ENCODE results near the gene DCUN1D3.

Gene DCUN1D3

DNA sequence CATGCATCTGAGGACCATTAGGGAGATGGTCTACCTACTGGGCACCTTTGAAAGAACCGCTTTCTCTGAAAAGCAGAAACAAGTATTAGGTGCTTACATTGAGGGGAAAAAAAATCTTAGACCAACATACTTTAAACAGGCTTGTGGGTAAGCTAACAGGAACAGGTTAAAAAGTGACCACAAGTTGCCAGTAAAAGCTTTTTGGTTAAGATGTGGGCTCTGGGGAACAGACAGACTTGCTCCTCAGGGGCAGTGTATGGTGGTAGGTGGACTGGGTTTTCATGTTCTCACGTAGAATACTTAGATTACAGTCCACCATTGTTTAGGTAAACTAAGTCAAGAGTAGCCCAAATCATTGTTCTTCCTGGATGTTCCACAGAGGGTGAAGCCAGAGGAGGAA, 52.6 kb downstream of the DCUN1D3 start:
- peak; percentile 30 for DNase-seq (ENCODE audit: low read depth)
- H3K4me3 ChIP-seq (ENCODE audit: low read depth, low read length), result no peak overlapping the region
- TF ChIP-seq MYC (IDR thresholded peaks at IDR 0.05; ENCODE audit: low read depth, low read length) (no peak), POLR2A (IDR thresholded peaks at IDR 0.05; ENCODE audit: extremely low read depth, insufficient read length) (no peak)
- TF ChIP-seq, protein P1, sequence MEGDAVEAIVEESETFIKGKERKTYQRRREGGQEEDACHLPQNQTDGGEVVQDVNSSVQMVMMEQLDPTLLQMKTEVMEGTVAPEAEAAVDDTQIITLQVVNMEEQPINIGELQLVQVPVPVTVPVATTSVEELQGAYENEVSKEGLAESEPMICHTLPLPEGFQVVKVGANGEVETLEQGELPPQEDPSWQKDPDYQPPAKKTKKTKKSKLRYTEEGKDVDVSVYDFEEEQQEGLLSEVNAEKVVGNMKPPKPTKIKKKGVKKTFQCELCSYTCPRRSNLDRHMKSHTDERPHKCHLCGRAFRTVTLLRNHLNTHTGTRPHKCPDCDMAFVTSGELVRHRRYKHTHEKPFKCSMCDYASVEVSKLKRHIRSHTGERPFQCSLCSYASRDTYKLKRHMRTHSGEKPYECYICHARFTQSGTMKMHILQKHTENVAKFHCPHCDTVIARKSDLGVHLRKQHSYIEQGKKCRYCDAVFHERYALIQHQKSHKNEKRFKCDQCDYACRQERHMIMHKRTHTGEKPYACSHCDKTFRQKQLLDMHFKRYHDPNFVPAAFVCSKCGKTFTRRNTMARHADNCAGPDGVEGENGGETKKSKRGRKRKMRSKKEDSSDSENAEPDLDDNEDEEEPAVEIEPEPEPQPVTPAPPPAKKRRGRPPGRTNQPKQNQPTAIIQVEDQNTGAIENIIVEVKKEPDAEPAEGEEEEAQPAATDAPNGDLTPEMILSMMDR (IDR thresholded peaks at IDR 0.05; ENCODE audit: low read depth, low read length), result no peak
- TF ChIP-seq, protein P2, sequence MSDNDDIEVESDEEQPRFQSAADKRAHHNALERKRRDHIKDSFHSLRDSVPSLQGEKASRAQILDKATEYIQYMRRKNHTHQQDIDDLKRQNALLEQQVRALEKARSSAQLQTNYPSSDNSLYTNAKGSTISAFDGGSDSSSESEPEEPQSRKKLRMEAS (IDR thresholded peaks at IDR 0.05; ENCODE audit: low read depth, low read length), result no peak

DNA sequence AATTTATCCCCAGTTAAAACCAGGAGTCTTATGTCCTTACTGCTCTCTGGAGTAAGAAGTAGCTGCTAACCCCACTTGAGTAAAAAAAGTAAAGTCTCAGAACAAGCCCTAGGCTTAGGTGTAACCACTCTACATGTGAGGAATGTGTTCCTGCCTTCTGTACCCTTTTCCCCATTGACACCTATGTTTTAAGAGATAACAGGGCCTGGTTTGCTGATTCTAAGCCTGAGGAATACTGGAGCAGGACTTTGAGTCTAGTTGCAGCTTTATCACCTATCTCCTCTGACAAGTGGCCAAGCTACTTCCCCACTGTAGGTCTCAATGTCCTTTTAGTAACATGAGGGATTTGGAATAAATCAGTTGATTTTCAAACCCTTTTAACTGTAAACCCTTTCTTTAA, 53.6 kb downstream of the DCUN1D3 start:
- H3K4me3 ChIP-seq (ENCODE audit: low read depth, low read length), result no peak overlapping the region
- DNase-seq (ENCODE audit: low read depth), result no peak
- TF ChIP-seq, protein P1 (IDR thresholded peaks at IDR 0.05; ENCODE audit: low read depth, low read length), result no peak
- TF ChIP-seq, protein P2 (IDR thresholded peaks at IDR 0.05; ENCODE audit: low read depth, low read length), result no peak
- TF ChIP-seq MYC (IDR thresholded peaks at IDR 0.05; ENCODE audit: low read depth, low read length), result no peak
- TF ChIP-seq POLR2A (IDR thresholded peaks at IDR 0.05; ENCODE audit: extremely low read depth, insufficient read length), result no peak

DNA sequence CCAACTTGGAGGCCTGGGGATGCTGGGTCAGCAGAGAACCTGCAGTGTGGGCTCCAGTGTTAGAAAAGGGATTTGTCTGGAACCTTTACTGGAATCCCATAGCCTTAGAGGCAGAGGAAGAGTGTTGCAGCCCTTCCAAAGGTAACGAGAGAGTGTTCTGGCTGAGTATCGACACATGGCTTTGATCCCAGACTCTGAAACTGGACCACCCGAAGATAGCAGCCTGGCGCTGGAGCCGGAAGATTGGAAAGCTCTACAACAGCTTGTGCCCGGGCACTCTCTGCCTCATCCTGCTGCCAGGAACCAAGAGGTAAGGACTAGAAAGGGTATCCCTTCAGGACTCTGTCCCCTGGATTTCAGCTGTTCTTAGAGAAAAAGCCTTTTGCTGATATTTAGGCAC, 54.1 kb downstream of the DCUN1D3 start:
- TF ChIP-seq POLR2A (IDR thresholded peaks at IDR 0.05; ENCODE audit: extremely low read depth, insufficient read length) (no peak), MYC (IDR thresholded peaks at IDR 0.05; ENCODE audit: low read depth, low read length) (no peak)
- TF ChIP-seq, protein P1 (IDR thresholded peaks at IDR 0.05; ENCODE audit: low read depth, low read length), result no peak
- TF ChIP-seq, protein P2 (IDR thresholded peaks at IDR 0.05; ENCODE audit: low read depth, low read length), result no peak
- no peak for DNase-seq (ENCODE audit: low read depth)
- no peak overlapping the region for H3K4me3 ChIP-seq (ENCODE audit: low read depth, low read length)

DNA sequence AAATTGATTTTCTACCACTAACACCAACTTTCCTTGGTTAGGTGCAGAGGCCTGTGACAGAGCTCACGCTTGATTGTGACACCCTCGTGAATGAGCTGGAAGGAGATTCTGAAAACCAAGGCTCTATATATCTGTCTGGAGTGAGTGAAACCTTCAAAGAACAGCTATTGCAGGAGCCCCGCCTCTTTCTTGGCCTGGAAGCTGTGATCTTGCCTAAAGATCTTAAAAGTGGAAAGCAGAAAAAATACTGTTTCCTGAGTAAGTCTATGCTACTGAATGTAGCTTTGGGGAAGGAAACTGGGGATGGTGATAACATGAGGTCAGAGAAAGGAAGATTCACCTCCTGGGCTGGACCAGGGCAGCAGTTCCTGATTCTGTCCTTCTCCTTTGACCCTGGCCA, 55.6 kb downstream of the DCUN1D3 start:
- H3K4me3 ChIP-seq (ENCODE audit: low read depth, low read length), result no peak overlapping the region
- TF ChIP-seq, protein P2 (IDR thresholded peaks at IDR 0.05; ENCODE audit: low read depth, low read length), result no peak
- no peak for TF ChIP-seq POLR2A (IDR thresholded peaks at IDR 0.05; ENCODE audit: extremely low read depth, insufficient read length)
- TF ChIP-seq MYC (IDR thresholded peaks at IDR 0.05; ENCODE audit: low read depth, low read length), result no peak
- TF ChIP-seq, protein P1 (IDR thresholded peaks at IDR 0.05; ENCODE audit: low read depth, low read length), result no peak
- DNase-seq (ENCODE audit: low read depth), result no peak

DNA sequence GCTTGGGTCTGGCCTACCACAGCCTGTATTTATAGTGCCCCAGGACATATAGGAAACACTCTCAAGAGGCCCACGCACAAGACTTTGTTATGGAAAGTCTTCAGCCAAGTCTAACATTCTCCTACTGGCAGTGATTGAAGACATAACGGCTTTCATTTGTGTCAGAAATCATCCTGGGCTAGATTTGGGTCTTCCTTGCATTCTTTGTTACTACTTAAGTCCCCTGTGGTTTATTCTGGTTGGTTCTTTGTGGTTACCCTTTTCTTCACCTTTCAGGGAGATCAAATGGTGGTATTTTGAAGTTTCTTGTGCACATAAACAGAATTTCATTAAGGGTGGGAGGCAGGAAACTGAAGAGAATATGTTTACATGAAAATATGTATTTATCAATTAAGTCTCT, 56.1 kb downstream of the DCUN1D3 start:
- TF ChIP-seq MYC (IDR thresholded peaks at IDR 0.05; ENCODE audit: low read depth, low read length) (no peak), POLR2A (IDR thresholded peaks at IDR 0.05; ENCODE audit: extremely low read depth, insufficient read length) (no peak)
- TF ChIP-seq, protein P1 (IDR thresholded peaks at IDR 0.05; ENCODE audit: low read depth, low read length), result no peak
- TF ChIP-seq, protein P2 (IDR thresholded peaks at IDR 0.05; ENCODE audit: low read depth, low read length), result no peak
- DNase-seq (ENCODE audit: low read depth), result no peak
- no peak overlapping the region for H3K4me3 ChIP-seq (ENCODE audit: low read depth, low read length)

DNA sequence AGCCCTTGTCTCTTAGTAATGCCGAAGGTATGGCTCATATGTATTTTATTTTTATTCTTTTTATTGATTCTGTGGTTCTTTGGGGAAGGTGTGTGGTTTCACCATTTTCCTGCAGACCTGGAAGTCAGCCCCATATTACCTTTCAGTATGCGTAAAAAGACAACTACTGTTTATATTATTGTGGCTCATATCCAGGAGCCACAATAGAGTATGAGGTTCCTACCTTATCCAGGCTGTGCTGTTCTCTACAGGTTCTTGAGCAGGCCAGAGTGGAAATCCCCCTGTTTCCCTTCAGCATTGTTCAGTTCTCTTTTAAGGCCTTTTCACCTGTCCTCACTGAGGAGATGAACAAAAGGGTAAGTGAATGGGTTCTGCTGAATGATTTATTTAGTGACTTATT, 60.7 kb downstream of the DCUN1D3 start:
- no peak for DNase-seq (ENCODE audit: low read depth)
- no peak for TF ChIP-seq POLR2A (IDR thresholded peaks at IDR 0.05; ENCODE audit: extremely low read depth, insufficient read length)
- TF ChIP-seq, protein P2 (IDR thresholded peaks at IDR 0.05; ENCODE audit: low read depth, low read length), result no peak
- TF ChIP-seq MYC (IDR thresholded peaks at IDR 0.05; ENCODE audit: low read depth, low read length), result no peak
- TF ChIP-seq, protein P1 (IDR thresholded peaks at IDR 0.05; ENCODE audit: low read depth, low read length), result no peak
- H3K4me3 ChIP-seq (ENCODE audit: low read depth, low read length), result no peak overlapping the region
